B cell (primary cell): ENCODE data around the gene GRIP1. TPM values are rescaled to one million over a fixed set of nuclear protein-coding genes. Genes with fewer than 3 reads are reported as not detected.

Experiments used
- ATAC-seq: fragments of 200-7000 bp; cut with Tn5 transposase; one replicate; pipeline ENCODE4 v1.10.0; 2021; ENCODE audit warnings: low read depth, mild to moderate bottlenecking, moderate number of reproducible peaks, moderate library complexity
- CTCF ChIA-PET: fragments of 350-600 bp; sonication (Branson Sonifier 250); formaldehyde crosslinking; loops from one replicate; lab custom pipeline; 2021; ENCODE audit warnings: antibody characterized with exemption, inconsistent platforms; lab: Charles Lee
- POLR2A ChIA-PET: fragments of 350-600 bp; sonication (Branson Sonifier 250); formaldehyde crosslinking; loops from one replicate; lab custom pipeline; 2021; ENCODE audit warnings: antibody characterized with exemption; lab: Charles Lee
- DNase-seq: peaks from one replicate; pipeline ENCODE4 v3.0.0; 2013
- H2AFZ ChIP-seq: 2 replicates; pipeline ENCODE4 v1.6.1; 2012; ENCODE audit warnings: mild to moderate bottlenecking, low read depth, low read length; ENCODE audit not compliant: insufficient read depth, poor library complexity, severe bottlenecking
- H3K27ac ChIP-seq, 2 donors: 1 replicate in 1 of 2; 2 replicates in 1 of 2; pipeline ENCODE4 v1.5.1; 2012 to 2013; ENCODE audit warnings: low read length in 2 of 2, mild to moderate bottlenecking in 2 of 2, moderate library complexity in 1 of 2
- H3K27me3 ChIP-seq, 4 experiments: fragments of 200-600 bp in 1 of 4; sonication (generic) in 1 of 4; replicated peaks in 1 of 4; 1 replicate in 2 of 4; 2 replicates in 2 of 4; pipeline versions ENCODE4 v1.6.1 to v1.7.0; 2013 to 2016; ENCODE audit warnings: low read length in 3 of 4, mild to moderate bottlenecking in 2 of 4, mixed read lengths in 1 of 4, moderate library complexity in 1 of 4; ENCODE audit not compliant: insufficient read depth in 4 of 4, control insufficient read depth in 3 of 4; ENCODE audit errors: control extremely low read depth in 1 of 4
- H3K36me3 ChIP-seq, 2 experiments: replicated peaks in 1 of 2; 1 replicate in 1 of 2; 2 replicates in 1 of 2; pipeline versions ENCODE4 v1.6.1 to v1.7.1; 2013; ENCODE audit warnings: low read length in 1 of 2; ENCODE audit not compliant: insufficient read depth in 2 of 2, control insufficient read depth in 1 of 2; ENCODE audit errors: control extremely low read depth in 1 of 2, extremely low read depth in 1 of 2
- H3K4me1 ChIP-seq, 2 donors: fragments of 200-600 bp in 1 of 2; sonication (generic) in 1 of 2; 1 replicate in 1 of 2; 2 replicates in 1 of 2; pipeline versions ENCODE4 v1.5.1 to v1.6.1; 2013 to 2017; ENCODE audit warnings: low read length in 2 of 2; ENCODE audit not compliant: control insufficient read depth in 2 of 2, insufficient read depth in 2 of 2
- H3K4me2 ChIP-seq: replicated peaks from 2 replicates; pipeline ENCODE3; 2012; ENCODE audit warnings: mild to moderate bottlenecking, low read depth, low read length; ENCODE audit not compliant: poor library complexity, severe bottlenecking
- H3K4me3 ChIP-seq, 5 experiments: fragments of 200-600 bp in 1 of 5; sonication (generic) in 1 of 5; 1 replicate in 3 of 5; 2 replicates in 2 of 5; pipeline versions ENCODE4 v1.5.1 to v1.7.0; 2011 to 2016; ENCODE audit warnings: low read length in 4 of 5, mild to moderate bottlenecking in 4 of 5, low read depth in 2 of 5, control low read depth in 1 of 5, moderate library complexity in 1 of 5; ENCODE audit not compliant: insufficient read depth in 1 of 5; ENCODE audit errors: control extremely low read depth in 1 of 5, extremely low read depth in 1 of 5
- H3K79me2 ChIP-seq: fragments of 200-600 bp; sonication (generic); one replicate; pipeline ENCODE4 v1.6.0; 2016; ENCODE audit warnings: low read length; ENCODE audit not compliant: control insufficient read depth, insufficient read depth
- H3K9ac ChIP-seq: fragments of 200-600 bp; sonication (generic); 2 replicates; pipeline ENCODE4 v1.6.1; 2017; ENCODE audit warnings: mild to moderate bottlenecking, low read length, moderate library complexity
- H3K9me3 ChIP-seq, 3 donors: one replicate each; pipeline versions ENCODE4 v1.6.1 to v1.7.1; 2013; ENCODE audit warnings: low read length in 2 of 3; ENCODE audit not compliant: control insufficient read depth in 2 of 3, insufficient read depth in 1 of 3; ENCODE audit errors: control extremely low read depth in 1 of 3
- H4K20me1 ChIP-seq: 2 replicates; pipeline ENCODE4 v1.6.0; 2012; ENCODE audit warnings: mild to moderate bottlenecking, low read length; ENCODE audit not compliant: insufficient read depth, control insufficient read depth, poor library complexity, severe bottlenecking
- H3K27ac Mint-ChIP-seq: one replicate; pipeline ENCODE4 v1.8.0; 2021; ENCODE audit warnings: mixed read lengths
- H3K27me3 Mint-ChIP-seq: one replicate; pipeline ENCODE4 v1.8.0; 2021; ENCODE audit warnings: mixed read lengths
- H3K4me1 Mint-ChIP-seq: one replicate; pipeline ENCODE4 v1.8.0; 2021; ENCODE audit warnings: mixed read lengths
- H3K4me3 Mint-ChIP-seq: one replicate; pipeline ENCODE4 v1.8.0; 2021; ENCODE audit warnings: mixed read lengths
- H3K9me3 Mint-ChIP-seq: one replicate; pipeline ENCODE4 v1.8.0; 2022; ENCODE audit warnings: mixed read lengths; ENCODE audit not compliant: insufficient read depth
- CTCF ChIP-seq: fragments of 200-600 bp; IDR thresholded peaks from one replicate; pipeline ENCODE4 v1.8.0; 2022; ENCODE audit warnings: antibody characterized with exemption, mild to moderate bottlenecking
- EZH2 ChIP-seq: IDR thresholded peaks from 2 replicates; pipeline ENCODE4 v1.6.1; 2012; ENCODE audit warnings: borderline replicate concordance, low read depth, mild to moderate bottlenecking, moderate library complexity, low read length; ENCODE audit not compliant: insufficient read depth, poor library complexity, severe bottlenecking
- WGBS: methylation state at CpG from one replicate; pipeline ENCODE4 v1.1.5; 2013; ENCODE audit warnings: missing lambda C conversion rate; ENCODE audit not compliant: insufficient coverage; 5-methylcytosine and 5-hydroxymethylcytosine counted together
- intact Hi-C: fragments of 100-400 bp; cut with micrococcal nuclease; formaldehyde crosslinking; loops from one replicate; pipeline ENCODE4 v1.10.0; 2022
- polyA plus RNA-seq: library from polyadenylated mRNA; depleted of rRNA; stranded (reverse); fragments of >200 nt; gene quantifications from 2 replicates; pipeline ENCODE4 v1.2.3, GENCODE V29; 2012
- total RNA-seq, 2 donors: library from RNA; stranded (reverse); fragments of 120-200 nt in 1 of 2; gene quantifications; 1 replicate in 1 of 2; 2 replicates in 1 of 2; pipeline versions ENCODE4 v1.2.3 to v1.2.4, GENCODE V29; 2013 to 2022

The GRIP1 gene
- total and polyA plus RNA-seq, 2 donors (not counting 1 experiment from before 2014, with no cell fraction given) = 0.22 TPM; not detected in 1

GRCh38 chr12:66571361-66571915 lies 107.4 kb downstream of the GRIP1 start:
- DNase-seq (no peak), ATAC-seq (no peak)
- H3K79me2 ChIP-seq = no peaks in the 10 kb centered on the region
- ChIA-PET CTCF (interaction anchor here (0.6 kb wide), 1 partner anchor 439 kb away, joined by 4 read pairs; no protein-coding TSS in a partner anchor), POLR2A (no interaction called here)
- intact Hi-C loops = no loop called here
- H3K27me3 Mint-ChIP-seq = no peaks in the 10 kb centered on the region
- WGBS = no CpG with 5 or more reads among the region's 1 CpG
- no peaks in the 10 kb centered on the region for H3K4me1 ChIP-seq
- TF ChIP-seq CTCF (no peak), EZH2 (no peak)
- no peak overlapping the region for H3K27ac ChIP-seq
- no peak overlapping the region for H3K4me2 ChIP-seq
- no peaks in the 10 kb centered on the region for H4K20me1 ChIP-seq
- H3K4me3 ChIP-seq = no peak overlapping the region
- no peak overlapping the region for H3K27ac Mint-ChIP-seq
- H3K4me1 Mint-ChIP-seq = no peaks in the 10 kb centered on the region
- H3K9me3 ChIP-seq = no peaks in the 10 kb centered on the region
- no peaks in the 10 kb centered on the region for H3K9me3 Mint-ChIP-seq
- H3K9ac ChIP-seq = no peak overlapping the region
- H3K36me3 ChIP-seq = no peaks in the 10 kb centered on the region
- H3K4me3 Mint-ChIP-seq = no peak overlapping the region
- no peak overlapping the region for H2AFZ ChIP-seq
- H3K27me3 ChIP-seq = no peaks in the 10 kb centered on the region

GRCh38 chr12:66563220-66563619 lies 115.7 kb downstream of the GRIP1 start:
- H3K4me1 ChIP-seq = no peaks in the 10 kb centered on the region
- H3K4me3 ChIP-seq = no peak overlapping the region
- Mint-ChIP-seq H3K27ac (no peak overlapping the region), H3K4me3 (no peak overlapping the region), H3K27me3 (no peaks in the 10 kb centered on the region), H3K9me3 (peaks cover 7% of the 10 kb centered on the region), H3K4me1 (peaks cover 4% of the 10 kb centered on the region)
- no peaks in the 10 kb centered on the region for H3K79me2 ChIP-seq
- no peak overlapping the region for H3K9ac ChIP-seq
- H2AFZ ChIP-seq = no peak overlapping the region
- H4K20me1 ChIP-seq = no peaks in the 10 kb centered on the region
- ATAC-seq = no peak
- ChIA-PET CTCF (no interaction called here), POLR2A (no interaction called here)
- no peak for DNase-seq
- no peaks in the 10 kb centered on the region for H3K27me3 ChIP-seq
- TF ChIP-seq CTCF = no peak
- no peak for TF ChIP-seq EZH2
- H3K36me3 ChIP-seq = no peaks in the 10 kb centered on the region
- H3K9me3 ChIP-seq = peaks cover 0 to 6% (median 5%) of the 10 kb centered on the region in 3 donors
- H3K27ac ChIP-seq = no peak overlapping the region
- intact Hi-C loops = no loop called here
- no peak overlapping the region for H3K4me2 ChIP-seq
